NCI-H2107 treated with DMSO at 0.1 percent for 48 hours (cell line): ENCODE data around the gene SIVA1.

ENCODE experiments used
- DNase-seq: peaks from one replicate; lab custom pipeline; 2025; ENCODE audit not compliant: unreplicated experiment; lab: John Stamatoyannopoulos, UW

SIVA1 gene

DNA sequence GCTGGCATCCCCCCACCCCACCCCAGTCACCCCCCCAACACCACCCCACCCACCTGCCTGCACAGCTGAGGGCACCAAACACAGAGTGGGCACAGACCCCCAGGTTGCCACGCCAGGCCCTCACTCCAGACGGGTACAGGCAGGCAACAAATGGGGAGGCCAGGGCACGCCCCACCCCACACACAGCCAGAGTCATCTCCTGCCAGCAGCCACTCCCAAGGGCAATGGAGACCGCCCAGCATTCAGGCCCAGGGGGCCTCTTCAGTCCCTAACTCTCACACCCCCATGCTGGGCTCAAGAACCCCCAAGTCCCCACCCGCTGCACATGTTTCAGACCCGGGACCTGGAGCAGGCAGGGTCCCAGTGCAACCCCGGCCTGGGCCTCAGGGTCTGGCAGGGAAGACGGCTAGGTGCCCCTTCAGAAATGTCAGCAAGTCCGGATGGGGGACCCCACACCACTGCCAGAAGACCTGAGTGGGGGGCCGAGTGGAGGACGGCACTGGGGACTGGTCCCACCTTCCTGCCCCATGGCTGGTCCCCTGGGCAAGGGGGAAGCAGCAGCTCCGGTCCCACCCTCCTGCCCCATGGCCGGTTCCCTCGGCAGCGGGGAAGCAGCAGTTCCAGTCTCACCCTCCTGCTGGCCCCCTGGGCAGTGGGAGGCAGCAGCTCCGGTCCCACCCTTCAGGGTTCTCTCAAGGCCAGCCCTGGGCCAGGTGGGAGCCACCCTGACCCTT is 30.7 kb downstream of the SIVA1 start:
- no peak for DNase-seq

DNA sequence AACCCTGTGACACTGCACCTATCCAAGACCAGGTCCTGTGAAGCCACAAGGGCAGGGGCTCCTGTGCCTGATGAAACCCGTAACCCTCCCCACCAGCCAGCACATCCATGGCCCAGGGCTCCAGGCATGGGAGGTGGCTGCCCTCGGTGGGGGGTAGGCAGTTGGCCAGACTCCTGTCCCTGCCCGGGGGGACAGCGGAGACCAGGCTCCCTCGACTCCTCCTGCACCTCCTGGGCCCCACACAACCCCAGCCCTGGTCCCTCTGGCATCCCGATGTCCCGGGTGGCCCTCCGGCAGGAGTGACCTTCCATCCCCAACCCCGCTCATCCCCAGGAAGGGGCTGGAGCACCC is 31.2 kb downstream of the SIVA1 start:
- DNase-seq: no peak

DNA sequence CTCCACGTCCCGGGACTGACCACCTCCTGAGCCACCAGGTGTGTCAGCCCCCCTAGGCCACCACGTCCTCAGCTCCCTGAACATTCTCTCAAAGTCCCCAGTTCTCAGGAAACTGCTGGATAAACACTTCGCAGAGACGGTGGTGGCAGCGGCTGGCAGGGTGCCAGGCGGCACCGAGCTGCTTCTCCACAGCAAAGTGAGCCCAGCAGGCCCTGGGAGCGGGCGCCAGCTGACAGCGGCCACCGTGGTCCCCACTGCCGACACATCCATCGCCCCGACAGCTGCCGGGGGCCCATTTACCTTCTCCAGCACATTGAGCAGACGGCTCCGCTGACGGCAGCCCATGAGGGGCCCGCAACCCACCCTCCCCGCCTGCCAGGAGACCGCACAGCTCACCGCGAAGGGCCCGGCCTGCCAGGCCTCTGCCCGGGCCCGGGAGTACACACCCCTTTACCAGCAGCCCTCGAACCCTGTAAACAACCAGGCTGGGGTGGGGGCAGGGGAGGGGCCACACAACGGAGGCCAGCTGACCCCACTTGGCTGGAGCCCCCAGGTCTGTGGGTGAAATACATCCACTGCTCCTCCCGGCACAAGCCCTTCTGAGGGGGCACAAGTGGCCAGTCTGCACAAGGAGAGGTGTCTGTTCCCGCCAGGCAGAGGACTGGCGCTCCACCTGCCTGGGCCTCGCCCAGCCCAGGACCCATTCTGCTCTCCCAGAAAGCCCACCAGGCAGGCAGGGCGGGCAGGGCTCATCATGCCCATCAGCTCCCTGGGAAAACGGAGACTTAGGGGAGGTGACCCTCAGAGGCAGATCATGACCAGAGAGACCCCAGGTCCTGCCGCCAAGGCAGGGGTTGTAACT is 32.1 kb downstream of the SIVA1 start:
- DNase-seq: no peak

DNA sequence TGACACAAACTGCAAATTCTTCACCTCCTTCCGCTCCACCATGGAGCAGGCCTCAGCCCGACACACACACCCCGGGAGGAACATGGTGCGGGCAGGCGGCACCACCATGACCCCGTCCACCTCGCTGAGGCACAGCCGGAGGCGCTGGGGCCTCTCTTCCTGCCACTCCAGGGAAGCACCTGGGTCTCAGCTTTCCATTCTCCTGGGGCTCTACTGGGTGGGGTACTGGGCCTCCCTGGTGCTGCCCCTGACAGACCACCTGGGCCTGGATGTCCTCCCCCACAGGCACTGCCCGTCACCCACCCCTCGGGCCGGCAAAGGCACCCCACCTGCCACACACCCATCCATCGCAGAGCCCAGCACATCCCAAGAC is 32.7 kb downstream of the SIVA1 start:
- DNase-seq: no peak

DNA sequence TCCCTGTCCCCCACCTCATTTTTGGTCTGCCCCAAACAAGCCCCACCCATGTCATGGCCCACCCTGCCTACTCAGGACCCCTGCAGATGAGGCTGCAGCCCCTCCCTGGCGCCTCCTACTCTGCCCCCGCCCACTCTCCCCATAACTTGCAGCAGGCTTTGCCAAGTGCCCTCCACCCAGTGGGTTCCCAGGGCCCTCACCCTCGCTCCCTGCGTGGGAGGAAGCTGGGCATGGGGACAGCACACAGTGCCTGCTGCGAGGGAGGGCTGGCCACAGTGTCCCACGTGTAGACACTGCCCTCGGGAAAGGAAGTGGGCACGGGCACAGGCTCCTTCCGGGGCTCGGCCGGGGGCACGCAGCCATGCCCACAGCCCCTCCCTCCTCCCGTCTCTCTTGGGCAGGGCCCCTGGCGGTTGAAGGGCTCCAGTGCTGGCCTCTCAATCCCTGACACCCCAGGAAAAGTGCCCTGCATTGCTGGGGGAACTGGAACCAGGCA is 33.2 kb downstream of the SIVA1 start:
- no peak for DNase-seq

DNA sequence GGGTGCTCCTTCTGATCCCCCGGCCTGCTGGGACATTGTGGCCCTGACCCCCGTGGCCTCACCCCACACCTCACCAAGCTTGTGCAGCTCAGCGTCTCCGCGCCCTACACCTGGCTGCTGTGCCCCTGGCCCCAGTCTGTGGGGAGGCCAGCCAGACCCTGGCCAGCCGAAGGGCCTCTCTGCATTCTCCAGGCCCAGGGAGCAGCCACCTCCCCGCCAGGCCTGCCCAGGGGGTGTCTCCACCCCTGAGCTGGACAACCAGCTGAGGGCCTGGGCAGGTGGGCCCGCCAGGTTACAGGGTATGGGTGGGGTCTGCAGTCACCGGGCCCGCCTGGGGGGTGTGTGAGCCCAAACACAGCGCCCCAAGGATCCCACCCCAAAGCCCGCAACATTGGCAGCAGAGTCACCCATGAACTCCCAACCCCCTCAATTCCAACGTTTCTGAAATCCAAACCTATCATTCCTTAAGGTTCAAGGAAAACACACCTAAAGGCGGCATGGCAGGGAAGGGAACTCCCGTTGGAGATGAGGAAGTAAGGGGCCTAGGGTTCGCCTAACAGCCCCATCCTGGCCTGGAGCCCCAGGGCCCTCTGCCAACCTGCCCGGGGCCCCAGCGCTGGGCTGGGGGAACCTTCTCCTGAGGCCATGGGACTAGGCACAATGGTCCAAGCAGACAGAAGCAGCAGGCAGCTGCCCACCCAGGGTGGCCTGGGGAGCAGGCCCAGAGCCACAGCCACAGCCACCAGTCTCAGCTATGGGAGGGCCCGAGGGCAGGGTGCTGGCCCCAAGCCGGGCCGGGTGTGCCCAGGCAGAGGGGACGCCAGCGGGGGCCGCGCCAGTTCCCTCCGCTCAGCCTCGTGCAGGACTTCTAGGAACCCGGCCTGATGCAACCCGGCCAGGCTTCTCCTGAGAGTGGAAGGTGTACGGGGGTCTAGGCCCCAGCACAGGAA is 34.1 kb downstream of the SIVA1 start:
- DNase-seq: no peak

DNA sequence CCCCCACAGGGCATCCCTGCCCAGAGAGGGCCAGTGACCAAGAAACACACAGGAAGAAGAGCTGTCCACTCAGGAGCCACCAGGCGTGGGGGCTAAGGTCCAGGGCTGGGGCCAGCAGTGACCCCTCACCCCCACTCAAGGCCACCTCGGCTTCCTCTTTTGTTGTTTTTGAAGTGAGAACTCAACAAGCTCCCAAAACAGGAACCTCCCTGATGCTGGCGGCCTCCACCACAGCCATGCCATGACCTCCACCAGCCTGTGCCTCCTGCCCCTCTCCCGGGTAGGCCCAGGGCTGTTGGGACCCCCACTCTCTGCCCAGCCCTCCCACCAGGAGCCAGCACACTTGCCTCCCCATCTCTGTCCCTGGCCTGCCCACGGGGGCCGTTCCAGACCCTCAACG is 34.8 kb downstream of the SIVA1 start:
- no peak for DNase-seq

DNA sequence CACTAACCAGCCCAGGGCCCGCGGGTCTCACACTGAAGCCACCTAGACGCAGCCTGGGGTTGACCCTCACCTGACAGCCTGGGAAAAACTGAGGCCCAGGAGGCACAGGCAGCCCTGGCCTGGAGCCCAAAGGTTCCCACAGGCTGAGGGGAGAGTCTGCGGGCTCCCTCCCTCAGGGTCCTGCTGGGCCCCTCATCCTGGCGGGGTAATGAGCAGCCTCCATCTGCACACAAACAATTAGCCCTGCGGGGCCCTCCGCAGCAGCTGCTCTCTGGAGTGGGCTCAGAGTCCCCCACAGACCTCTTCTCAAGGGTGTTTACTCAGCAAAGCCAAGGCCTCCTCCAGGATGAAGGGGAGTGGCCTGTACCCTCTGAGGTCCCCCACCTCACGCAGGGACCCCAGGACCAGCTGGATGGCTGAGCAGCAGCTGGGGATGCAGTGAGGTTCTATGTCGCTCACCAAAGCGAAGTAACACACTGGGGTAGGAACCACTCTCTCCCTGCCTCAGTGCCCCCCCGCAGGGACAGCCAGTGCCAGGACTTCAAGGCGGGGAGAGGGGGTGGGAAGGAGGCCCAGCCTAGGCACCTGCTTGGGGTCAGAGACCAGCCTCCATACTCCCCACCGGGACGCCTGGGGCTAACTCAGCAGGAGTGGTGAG is 35.3 kb downstream of the SIVA1 start:
- peak; percentile 56 for DNase-seq

DNA sequence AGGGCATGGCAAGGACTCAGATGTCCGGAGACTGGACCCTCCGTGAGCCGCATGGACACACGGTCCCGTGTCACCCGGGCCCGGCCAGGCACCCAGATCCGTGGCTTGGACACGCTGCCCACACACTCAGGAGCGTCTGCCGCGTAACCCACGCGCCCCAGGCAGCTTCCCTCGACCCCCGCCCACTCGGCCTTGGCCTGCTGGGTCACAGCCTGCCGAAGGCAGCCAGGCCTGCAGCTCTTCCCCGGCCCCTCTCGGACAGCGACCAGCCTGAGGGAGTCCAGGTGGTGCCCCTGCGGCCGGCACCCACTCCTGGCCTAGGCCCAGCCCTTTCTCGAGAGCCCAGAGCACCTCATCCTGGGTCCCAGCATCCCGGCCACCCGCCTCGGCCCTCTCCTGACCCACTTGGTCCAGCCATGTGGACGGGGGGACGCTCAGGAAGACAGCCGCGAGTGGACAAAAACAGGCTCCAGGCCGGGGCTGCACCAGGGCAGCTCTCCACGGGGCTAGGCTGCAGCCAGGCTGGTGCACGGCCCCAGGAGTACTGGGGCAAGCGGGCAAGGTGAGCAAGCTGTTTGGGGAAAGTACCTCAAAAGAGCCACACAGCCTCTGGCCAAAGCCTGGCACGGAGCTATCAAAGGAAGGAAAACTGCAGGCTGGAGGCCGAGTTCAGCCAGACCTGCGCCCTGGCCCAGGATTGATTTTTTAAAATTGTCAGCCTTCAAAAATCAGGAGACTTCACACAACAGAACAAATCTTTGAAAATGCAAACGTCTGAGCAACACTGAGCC is 36.1 kb downstream of the SIVA1 start:
- no peak for DNase-seq

DNA sequence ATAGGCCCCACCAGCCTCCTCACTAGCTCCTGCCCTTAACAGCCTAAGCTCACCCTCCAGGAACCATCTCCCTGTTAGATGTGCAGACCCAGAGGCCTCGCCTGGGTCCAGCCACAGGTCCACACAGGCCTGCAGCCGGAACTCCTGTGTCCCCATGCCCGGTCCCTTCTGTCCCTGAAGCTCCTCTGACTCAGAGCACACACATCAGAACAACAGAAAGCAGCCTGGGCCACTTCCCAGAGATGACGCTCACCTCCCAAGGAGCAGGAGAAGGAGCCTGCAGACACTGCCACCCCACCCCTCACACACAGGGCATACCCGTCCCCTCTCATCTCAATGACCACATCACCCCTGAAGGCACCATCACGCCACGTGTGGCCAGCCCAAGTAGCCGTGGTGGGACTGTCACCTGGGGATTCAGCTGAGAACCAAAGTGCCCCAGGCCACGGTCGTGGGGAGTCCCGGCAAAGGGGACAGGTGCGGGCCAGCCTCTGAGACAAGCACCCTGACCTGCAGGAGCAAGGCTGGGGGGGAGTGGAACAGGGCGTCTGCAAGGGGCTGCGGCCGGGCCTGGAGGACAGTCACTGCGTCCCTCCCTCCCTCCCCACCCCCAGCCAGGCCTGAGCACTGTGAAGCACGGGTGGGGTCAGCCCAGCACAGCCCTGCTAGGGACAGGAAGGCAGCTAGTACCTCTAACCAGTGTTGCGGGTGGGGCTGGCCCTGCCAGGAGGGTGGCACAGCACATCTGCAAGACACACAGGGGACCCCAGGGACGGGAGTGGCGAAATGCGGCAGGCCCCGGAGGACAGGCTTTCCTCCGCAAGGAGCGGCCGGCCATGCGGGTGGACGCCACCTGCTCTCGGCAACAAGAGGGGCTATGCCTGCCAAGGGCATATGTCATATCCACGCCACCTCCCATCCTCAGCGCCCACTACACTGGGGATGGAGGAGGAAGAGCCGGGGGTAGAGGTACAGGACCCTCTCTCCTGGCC is 37.1 kb downstream of the SIVA1 start:
- DNase-seq: no peak

DNA sequence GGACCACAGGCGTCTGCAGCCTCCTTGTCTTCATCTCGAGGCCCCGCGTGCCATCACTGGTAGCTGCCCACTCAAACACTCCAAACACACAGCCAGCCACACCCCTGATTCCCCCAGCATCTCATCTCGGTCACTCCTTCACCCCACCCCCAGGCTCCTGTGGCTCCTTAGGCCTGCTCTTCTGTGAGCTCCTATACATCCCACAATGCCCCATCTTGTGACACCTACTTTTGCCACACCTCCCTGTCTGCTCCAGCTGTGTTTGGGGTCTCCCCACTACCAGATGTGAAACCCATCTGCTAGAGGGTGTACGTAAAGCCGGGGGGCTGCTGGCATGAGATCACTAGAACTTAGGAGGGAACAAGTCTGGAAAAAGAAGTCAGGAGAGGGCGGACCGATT is 38.5 kb downstream of the SIVA1 start:
- no peak for DNase-seq

DNA sequence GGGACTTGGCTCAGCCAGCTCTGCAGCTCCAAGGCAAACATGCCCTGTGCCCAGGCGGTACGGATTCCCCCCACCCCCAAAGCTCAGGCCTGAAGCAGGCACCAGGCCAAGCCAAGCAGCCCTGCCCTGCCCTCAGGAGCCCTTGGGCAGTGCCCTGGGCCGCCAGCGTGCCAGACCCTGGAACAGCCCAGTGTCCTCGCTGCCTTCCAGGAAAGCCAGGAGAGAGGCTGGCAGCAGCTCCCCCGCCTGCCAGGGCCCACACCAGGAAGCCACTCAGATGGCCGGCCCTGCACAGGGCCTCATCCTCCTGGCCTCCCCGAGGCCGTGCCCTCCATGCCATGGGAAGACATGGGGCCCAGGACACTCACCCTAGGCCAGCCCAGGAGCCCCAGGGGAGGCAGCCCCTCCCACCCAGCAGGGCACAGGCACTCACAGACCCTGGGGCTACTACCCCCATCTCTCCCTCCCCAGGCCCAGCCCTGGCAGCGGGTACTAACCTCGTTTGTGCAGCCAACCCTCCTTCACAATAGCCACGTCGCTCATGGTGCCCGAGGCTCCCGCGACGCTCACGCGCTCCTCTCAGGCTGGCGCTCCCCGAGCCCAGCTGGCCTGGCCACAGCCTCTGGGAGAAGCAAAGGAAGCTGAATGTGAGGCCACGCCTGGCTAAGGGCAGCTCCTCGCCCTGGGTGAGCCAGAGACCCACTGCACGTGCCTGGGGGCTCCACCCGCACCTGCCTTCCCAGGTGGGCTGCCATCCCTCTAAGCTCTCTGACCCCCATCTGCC is 39.3 kb downstream of the SIVA1 start:
- DNase-seq: no peak

DNA sequence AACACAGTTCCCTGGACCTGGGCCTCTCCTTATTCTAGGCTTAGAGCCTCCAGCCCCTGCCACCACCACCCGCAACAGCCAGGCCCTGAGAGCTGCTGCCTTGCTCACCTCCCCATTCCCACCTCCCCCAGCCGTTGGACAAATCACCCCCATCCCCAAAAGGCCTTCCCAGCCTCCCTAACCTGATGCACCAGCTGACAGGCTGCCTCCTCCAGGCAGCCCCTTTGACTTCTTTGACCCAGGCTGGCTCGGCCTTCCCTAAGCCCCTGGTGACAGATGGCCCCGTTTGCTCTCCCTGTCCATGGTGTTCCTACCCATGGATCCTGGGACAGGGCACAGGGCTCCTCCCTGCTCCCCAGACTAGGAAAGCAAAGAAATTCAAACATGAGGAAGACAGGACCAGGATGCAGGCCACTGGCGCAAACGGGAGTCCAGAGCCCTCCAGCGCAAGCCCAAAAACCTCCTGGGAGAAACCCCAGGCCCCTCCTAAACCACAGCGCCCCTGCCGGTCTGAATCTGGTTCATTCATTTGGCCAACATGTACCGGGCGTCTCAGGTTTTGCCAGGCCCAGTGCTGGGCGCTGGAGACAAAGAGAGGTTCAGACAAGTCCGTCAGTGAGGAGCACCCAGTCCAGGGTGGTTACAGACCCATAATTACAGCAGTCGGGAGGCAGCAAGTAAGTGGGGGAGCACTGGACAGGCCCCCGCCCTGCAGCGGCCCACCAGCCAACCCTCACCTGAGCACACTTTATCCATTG is 40.2 kb downstream of the SIVA1 start:
- DNase-seq: no peak

DNA sequence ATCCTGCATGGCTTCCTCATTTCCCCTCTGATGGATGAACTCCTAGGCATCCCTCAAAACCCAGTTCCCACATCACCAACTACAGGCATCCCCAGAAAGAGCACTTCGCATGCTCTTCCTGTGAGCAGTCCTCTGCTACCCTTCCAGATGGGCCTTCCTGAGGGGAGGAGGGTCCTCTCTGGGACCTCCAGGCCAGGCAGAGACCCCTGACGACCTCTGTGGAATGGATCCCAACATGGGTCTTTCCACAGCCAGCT is 40.7 kb downstream of the SIVA1 start:
- DNase-seq: no peak

DNA sequence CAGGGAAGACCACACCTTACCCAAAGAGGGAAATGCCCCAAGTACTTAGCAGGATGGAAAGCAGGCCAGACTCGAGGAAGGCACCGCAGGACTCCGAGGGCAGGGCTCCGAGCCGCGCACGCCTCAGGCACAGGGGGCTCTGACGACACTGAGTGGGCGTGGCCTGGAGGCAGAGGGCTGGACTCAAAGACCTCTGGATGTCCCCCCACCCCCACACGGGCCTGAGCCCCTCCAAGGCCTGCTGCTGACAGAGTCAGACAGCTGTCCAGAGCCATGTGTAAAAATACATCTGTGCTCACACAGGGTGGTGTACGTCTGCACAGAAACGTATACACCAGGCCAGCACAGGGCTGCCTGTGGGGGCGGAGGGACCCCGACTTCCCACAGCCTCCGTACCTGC is 41.2 kb downstream of the SIVA1 start:
- no peak for DNase-seq

DNA sequence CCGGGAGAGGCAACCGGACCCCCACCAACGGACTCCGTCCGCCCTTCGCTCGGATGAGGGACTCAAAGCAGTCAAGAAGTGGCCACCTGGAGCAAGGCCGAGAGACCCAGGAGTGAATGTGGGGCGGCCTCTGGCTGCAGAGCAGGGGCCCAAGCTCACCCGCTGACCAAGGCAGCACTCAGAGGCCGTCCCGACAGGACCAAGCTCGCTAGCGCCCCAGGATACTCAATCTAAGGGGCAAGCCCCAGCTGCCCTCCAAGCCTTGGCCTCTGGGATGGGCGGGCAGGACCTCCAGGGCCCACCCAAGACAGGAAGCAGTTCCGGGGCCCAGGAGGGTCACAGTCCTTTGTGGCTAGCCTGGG is 41.7 kb downstream of the SIVA1 start:
- DNase-seq: no peak

DNA sequence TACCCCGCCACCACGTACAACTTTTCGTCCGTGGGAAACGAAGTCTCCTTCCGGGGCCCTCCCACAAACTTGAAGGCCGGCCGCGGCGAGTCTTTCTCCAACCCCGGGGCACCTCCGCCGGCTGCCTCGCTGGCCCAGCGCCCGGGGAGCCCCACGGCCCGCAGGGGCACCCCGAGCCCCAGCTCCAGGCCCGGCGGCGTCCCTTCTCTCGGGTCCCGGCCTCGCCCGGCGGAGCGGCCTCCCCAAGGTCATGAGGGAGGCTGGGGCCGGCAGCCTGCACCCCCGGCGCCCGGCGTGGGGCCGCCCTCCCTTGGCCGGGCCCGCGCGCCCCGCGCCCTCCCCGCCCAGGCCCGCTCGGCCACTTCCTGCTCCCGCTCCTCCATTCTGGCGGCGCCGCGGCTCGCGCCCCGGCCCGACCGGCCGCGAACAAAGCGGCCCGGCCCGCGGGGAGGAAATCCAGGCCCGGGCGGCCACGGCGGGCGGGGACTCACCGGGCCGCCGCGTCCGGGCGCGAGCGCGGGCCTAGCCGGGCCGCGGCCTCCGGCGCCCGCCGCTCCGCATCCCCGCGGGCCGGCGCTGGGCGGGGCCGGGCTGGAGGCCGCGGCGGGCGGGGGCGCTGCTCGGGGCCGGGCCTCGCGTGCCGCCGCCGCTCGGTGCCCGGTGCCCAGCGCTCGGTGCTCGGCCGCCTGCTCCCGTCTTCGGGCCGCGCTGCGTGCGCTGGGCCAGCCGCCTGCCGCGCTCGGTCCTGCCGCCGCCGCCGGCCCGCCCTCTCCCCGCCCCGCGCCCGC is 42.2 kb downstream of the SIVA1 start, which contains the start of gene AKT1:
Gene AKT1 (minus strand): TSS at position 756 of the 788 bp plus-strand sequence. CDS start 3,105 bp downstream, outside the sequence.
- no peak for DNase-seq
